ENCODE data around the gene MAT2B.

DNA sequence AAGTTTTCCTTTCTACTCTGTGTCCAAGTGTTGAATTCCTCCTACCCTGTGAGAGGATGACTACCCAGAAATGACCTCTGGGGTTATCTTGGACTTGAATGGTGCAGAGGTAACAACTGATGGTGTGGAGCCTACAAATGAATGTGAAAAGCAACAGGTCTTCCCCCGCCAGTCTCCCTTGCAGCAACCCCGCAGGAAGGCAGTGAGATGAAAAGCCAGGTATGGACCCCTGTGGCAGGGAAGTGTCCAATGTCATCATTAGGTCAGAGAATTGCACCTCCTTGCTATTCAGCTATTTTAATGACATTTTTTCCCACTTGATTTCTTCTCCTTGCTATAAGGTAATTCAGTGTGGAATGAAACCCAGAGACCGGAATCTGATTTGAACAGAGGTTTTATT is 58.5 kb downstream of the MAT2B start:
- TF ChIP-seq MAFK (conservative IDR thresholded peaks at IDR 0.05 in 1 of 2, IDR thresholded peaks at IDR 0.05 in 1 of 2; ENCODE audit: low read length in 2 of 2) (no peak), PHF5A (CRISPR knock-in tag; IDR thresholded peaks at IDR 0.05; ENCODE audit: low read depth, unreplicated experiment) (no peak), CTCF (CRISPR knock-in tag; IDR thresholded peaks at IDR 0.05) (no peak)
